SH-SY5Y (cell line): Measurements from ENCODE around the gene PTGIS.

Experiments used
- GATA2 ChIP-seq: IDR thresholded peaks from 2 replicates; pipeline ENCODE4 v1.6.1; 2011; ENCODE audit warnings: mild to moderate bottlenecking, low read depth, low read length
- GATA3 ChIP-seq: IDR thresholded peaks from 2 replicates; pipeline ENCODE4 v1.6.1; 2011; ENCODE audit warnings: low read depth, mild to moderate bottlenecking, low read length, moderate library complexity

The PTGIS gene

DNA sequence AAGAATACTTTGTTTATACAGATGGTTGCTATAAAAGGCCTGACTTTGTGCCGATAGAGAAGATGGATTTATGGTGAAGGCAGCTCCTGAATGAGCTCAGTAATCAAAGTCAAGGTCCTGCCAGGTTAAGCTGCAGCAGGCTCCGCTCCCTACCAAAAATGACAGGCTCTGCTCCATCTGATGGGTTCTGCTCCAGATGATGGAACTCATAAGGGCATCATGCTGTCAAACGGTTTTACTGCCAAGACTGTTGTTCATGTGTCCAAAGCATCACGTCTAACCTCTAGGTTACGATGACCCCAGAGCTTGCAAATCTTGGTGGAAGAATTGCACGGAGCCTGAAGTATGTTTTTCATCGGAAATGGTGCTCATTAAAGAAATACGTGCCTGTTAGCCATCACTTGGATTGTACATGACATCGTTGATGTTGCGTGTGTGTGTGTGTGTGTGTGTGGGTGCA, 19.2 kb upstream of the PTGIS start:
- TF ChIP-seq GATA3 = no peak
- no peak for TF ChIP-seq GATA2

DNA sequence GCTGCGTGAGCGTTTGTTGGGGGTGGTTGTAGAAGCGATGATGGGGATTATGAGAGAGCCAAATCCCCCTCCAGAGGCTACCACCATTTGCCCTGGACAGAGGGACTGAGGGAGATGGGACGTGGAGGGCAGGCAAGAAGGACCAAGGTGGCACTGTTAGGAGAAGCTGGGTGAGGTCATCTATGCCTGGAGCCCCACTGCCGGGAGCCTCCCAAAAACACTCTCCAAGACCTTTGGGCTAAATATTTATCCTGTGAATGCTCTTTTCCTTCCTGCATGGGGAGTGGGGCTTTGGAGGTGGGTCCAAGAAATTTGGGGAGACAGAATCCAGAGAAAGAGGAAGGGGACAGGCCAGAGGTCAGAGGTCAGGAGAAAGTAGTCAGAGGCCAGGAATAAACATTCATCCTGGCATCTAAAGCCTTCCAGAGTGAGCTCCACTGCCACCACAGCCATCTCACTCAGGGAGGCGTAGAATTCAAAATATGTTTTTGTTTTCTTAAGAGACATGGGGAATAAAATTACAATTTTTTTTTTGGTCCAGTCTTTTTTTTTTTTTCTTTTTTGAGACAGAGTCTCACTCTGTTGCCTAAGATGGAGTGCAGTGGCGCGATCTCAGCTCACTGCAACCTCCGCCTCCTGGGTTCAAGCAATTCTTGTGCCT, 17.8 kb upstream of the PTGIS start:
- TF ChIP-seq GATA3 = no peak
- no peak for TF ChIP-seq GATA2

DNA sequence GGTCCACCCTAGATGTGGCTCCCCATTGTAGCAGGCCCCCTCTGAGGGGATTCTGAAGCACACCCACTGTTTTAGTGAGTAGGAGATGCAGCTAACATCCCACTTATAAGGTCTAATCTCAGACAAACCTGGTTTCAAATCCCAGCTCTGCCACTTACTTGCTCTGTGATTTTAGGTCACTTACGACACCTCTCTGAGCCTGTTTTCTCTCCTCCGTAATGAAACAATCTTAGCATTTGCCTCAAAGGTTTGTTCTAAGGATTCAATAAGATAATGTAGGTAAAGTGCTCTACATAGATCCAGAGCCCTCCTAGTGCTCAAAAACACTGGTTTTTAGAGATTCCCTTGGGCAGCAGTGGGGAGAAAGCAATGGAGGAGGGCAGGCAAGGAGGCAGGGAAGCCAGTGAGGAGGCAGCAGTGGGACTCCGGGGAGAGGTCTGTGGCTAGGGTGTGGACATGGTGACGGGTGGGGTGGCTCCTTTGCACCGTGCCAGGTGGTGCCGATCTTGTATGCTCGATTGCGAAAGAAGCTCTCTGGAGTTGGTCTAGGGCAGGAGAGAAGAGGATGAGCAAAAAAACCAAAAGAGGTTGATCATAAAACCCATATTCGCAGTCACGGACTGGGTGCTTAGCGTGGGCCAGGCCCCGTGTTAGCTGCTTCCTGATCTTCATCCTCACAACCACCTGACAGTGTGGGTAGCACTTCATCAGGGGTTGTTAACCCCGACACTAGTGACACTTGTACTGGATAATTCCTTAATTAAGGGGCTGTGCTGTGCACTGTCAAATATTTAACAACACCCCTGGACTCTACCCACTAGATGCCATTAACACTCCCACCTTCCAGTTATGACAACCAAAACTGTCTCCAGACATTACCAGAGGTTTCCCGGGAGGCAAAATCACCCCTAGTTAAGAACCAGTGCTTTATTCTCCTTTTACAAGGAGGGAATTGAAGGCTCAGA, 16.8 kb upstream of the PTGIS start:
- TF ChIP-seq GATA2 = no peak
- no peak for TF ChIP-seq GATA3

DNA sequence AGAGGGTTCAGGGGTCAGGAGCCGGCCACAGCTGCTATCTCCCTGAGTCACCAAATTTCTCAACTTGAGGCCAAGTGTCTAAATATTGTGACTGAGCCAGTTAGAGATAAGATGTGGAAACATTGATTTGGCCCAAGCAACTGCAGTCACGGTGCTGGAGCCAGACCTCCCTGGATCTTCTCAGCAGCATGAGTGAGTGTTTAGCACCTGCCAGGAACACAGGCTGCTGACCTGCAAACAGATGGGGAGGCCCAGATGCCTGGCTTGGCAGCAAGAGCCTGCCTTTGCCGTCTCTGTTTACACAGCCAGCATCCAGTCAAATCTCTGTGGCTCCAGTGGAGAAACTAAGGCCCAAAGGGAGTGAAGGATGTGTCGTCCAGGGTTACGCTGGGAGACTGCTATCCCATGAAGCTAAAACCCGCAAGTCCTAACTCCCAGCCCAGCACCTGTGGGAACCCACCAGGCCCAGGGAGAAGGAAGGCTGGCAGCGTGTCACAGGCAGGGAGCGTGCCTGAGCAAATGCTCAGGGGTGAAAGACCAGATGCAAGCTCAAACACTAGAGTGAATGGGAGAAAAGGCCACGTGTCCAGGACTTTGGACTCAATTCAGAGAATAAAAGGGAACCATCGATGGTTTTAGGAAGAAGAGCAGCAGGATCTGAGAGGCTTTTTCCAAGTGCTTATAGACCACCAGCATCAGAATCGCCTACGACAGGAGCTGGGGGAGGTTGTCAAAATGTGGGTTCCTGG, 15.9 kb upstream of the PTGIS start:
- TF ChIP-seq GATA3 (no peak), GATA2 (no peak)

DNA sequence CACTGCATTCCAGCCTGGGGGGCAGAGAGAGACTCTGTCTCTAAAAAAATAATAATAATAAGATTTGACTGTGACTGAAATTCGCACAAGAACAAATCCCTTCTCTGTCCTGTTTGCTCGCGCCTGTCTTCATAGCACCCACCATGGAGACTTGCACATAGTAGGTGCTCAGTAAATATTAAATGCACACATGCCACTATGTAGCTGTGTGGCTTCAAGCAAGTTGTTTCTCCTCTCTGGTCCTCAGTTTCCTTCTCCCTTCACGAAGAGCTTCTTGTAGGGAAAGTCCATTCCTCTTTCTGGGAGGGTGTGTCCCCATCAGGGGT, 15.4 kb upstream of the PTGIS start:
- no peak for TF ChIP-seq GATA2
- no peak for TF ChIP-seq GATA3

DNA sequence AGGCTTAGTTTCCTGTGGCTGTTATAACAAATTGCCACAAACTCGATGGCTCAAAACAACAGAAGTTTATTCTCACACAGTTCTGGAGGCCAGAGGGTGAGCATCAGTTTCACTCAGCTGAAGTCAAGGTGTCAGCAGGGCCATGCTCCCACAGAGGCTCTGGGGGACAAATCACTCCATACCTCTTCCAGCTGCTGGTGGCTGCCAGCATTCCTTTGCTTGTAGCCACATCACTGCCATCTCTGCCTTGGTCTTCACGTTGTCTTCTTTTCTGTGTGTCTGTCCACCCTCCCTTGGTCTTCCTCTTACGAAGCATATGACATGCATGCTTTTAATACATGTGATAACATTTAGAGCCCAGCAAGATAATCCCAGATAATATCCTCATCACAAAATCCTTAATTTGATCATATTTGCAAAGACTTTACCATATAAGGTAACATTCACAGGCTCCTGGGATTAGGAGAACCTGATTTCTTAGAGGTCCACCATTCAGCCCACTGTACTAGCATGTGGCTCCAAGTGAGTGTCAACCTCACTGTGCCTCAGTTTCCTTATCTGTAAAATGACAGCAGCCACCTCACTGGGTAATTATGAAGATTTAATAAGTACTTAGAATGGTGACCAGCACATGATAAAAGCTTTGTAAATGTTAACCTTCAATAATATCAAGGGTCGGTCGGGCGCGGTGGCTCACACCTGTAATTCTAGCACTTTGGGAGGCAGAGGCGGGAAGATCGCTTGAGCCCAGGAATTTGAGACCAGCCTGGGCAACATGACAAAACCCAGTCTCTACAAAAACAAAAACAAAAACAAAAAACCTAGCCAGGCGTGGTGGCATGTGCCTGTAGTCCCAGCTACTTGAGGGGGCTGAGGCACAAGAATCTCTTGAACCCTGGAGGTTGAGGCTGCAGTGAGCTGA, 14.7 kb upstream of the PTGIS start:
- TF ChIP-seq GATA3 (no peak), GATA2 (no peak)

DNA sequence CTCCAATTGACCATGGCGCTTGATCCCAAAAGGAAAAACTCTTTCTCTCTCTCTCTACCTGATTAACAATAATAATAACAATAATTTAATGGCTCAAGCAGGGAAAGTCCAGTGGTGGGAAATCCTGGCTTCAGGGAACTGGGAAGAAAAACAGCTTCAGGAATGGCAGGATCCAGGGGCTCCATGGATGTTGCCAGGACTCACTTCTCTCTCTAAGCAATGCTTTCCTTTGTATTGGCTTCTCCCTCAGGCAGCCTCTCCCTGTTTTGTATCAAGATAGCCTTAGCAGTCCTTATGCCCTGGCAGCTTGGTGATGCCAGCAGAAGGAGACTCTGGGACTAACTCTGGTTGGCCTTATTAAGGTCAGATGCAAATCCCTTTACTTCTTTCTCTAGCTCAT, 13.5 kb upstream of the PTGIS start:
- TF ChIP-seq GATA2 = no peak
- TF ChIP-seq GATA3 = no peak

DNA sequence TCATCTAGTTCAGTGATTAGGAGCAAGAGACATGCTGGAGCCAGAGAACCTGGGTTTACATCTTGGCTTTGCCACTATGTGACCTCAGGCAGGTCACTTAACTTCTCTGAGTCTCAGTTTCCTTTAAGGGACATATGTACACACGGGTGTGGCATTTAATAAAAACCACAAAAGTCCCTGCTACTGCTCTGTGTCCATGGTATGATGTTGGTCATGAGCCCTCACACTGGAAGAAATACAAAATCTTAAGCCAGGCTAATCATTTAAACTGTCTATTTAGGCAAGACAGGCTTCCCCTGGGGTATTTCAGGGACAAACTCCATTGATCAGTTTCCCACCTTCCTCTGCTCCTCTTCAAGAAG, 12.9 kb upstream of the PTGIS start:
- TF ChIP-seq GATA2 (no peak), GATA3 (no peak)

DNA sequence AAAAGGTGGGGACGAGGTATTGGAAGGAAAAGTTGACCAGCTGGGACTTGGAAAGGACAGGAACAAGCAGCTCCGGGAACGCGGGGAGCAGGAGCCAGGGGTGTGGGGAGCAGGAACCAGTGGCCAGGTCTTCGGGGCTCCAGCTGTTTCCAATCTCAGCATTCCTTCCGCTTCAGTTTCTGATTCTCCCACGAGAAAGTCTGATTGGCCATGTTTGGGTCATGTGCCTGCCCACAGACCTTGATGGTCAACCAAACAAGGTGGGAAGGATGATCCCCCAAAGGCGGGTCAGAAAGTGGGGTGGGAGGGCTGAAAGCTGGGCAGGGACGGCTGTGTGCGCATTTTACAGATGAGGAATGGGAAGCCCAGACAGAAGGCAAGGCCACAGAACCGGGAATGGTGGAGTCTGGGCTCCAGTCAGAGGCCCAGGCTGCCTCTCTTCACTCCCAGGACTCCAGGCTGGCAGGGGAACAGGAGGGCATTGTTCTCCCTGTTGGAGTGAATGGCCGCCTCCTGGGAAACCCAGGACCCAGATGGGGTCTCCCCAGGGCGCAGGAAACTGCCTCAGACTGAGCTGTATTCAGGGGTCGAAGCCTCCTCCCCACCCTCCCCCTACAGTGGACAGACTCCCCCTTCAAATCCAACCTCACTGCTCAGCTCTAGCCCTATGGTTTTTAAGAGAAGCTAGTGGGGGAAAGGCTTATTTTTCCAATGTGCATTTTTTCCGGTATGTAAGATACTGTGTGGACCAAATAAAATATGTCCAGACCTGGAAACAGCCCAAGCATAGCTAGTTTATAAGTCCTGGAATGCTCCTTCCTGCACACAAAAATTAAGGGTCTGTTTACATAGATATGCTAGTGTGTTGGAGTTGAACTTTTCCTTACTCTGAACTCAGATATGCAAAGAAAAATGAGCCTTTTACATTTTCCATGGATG, 12.2 kb upstream of the PTGIS start:
- no peak for TF ChIP-seq GATA2

DNA sequence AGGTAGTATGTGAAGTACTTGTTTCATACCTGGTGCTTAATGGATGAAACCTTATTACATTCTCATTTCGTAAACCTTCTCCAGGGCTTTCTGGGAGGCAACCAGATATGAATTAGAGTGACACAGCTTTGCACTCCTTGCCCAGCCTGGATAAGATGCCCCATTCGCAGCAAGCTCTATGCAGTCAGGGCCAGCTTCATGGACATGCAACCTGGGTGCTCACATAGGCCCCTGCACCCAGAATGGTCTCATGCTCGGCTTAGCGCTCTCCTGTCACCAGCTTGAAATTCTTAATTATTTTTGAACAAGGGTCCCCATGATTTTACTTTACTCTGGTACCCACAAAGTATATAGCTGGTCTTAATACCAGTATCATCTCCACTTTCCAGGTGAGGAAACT, 11.3 kb upstream of the PTGIS start:
- TF ChIP-seq GATA3 (no peak), GATA2 (no peak)

DNA sequence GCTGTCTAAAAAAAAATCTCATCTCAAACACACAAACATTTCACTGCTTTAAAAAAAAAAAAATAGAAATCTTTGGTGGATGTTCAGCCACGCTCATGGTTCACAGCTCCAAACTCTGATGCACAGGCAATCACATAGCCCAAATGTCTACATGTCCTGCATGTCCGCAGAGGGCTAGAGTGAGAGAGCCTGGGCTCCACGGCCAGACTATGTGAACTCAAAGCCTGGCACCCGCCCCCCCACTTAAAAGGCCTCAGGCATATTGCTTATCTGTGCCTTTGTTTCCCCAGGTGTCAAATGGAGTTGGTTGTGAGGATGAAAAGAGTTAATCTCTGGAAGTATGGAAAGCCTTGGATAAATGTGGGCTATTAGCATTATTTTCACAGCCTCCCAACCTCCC, 10.5 kb upstream of the PTGIS start:
- no peak for TF ChIP-seq GATA3
- no peak for TF ChIP-seq GATA2

DNA sequence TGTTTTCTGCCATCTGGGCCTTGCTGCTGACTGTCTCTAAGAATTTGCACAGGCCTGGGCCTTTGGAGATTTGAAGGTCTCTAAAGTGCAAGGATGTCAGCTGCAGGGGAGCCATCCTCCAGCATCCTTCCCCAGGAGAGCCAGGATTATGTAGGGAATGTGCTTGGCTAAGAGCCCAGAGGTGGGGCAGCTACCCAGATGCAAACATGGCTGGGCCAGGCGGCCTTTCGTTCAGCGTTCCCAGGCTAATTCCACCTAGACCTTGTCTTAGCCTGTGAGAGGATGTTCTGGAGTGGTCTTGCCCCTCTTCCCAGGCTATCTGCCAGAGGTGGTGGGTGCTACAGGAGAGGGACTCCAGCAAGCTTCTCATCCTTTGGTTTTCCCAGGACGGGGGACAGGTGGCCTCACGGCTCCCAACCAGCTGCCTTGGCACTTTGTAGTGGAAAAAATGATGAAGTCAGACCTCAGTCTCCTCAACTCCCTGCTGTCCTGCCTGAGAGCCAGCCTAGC, 7.7 kb upstream of the PTGIS start:
- TF ChIP-seq GATA3 (no peak), GATA2 (no peak)
